ENCODE measurements around the gene HELZ. TPM values are rescaled to one million over a fixed set of nuclear protein-coding genes. Genes with fewer than 3 reads are reported as not detected.

The HELZ gene
- polyA plus RNA-seq, 2 donors = 2.1 to 3.9 TPM

DNA sequence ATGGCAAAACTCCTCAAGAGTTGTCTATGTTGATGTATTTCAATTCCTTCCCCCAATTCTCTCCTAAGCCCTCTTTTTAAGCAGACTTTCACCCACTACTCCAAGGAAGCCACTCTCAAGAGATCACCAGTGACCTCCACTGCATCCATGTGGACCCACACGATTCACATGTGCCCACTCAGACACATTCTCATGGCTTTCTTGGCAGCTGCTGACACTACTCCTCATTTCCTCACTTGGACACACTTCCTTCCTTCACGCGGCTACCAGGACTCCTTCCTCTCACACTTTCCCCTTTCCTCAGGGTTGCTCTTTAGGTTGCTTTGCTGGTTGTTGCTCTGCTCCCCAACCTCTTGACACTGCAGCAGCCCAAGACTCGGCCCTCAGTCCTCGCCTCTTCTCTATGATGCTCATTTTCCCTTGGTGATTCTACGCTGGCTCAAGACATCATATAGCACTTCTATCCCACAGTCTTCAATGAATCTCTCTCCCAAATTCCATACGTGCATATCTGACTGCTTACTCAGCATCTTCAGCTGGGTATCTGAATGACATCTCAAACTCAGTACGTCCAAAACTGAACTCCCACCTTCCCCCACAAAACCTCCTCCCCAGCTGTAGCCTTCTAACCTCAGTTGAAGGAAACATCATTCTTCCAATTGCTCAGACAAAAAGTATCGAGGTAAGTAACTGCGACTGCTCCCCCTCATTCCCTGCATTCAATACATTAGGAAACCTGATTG, 28.2 kb downstream of the HELZ start:
- no peaks in the 10 kb centered on the region for H3K27me3 ChIP-seq (ENCODE audit: control insufficient read depth in 1 of 2, insufficient read depth in 2 of 2, low read length in 2 of 2)
- H3K9me3 ChIP-seq (ENCODE audit: control insufficient read depth in 2 of 2, insufficient read depth in 1 of 2, low read depth in 1 of 2, low read length in 1 of 2) = no peaks in the 10 kb centered on the region
- H3K4me1 ChIP-seq (ENCODE audit: control insufficient read depth in 2 of 2, insufficient read depth in 2 of 2, low read length in 1 of 2) = peaks cover 2 to 3% of the 10 kb centered on the region in 2 donors
- H3K4me3 ChIP-seq (ENCODE audit: low read depth in 1 of 2, low read length in 2 of 2) = no peak overlapping the region
- H3K36me3 ChIP-seq (ENCODE audit: control insufficient read depth in 2 of 2, insufficient read depth in 2 of 2, low read length in 1 of 2) = peaks cover 0 to 10% of the 10 kb centered on the region in 2 donors
- 86 to 89% methylated on average over 10 of the region's 10 CpGs for WGBS, 2 donors
- no peak overlapping the region for H3K27ac ChIP-seq (ENCODE audit: low read depth in 2 of 2, low read length in 1 of 2)

DNA sequence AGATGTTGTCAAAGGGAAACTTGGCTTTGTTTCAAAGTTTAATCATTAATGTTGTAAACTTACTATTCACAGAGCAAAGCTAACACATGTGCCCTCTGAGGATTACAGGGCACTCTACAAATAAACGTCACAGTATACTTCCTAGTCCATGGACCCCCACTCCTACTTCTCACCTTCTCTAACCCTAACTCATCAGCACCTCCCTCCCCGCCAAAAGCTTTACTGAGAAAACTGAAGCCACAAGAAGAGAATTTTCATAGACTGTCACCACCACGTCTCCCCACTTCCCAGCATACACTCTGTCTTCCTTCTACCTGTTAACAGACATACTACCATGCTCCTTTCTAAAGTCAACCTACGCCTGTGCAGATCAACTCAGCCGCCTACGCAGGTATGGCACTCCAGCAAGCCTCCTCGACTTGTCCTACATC, 29.0 kb downstream of the HELZ start:
- no peaks in the 10 kb centered on the region for H3K9me3 ChIP-seq (ENCODE audit: control insufficient read depth in 2 of 2, insufficient read depth in 1 of 2, low read depth in 1 of 2, low read length in 1 of 2)
- H3K27ac ChIP-seq (ENCODE audit: low read depth in 2 of 2, low read length in 1 of 2) = no peak overlapping the region
- H3K36me3 ChIP-seq (ENCODE audit: control insufficient read depth in 2 of 2, insufficient read depth in 2 of 2, low read length in 1 of 2) = peaks cover 0 to 10% of the 10 kb centered on the region in 2 donors
- peaks cover 0 to 3% of the 10 kb centered on the region in 2 donors for H3K4me1 ChIP-seq (ENCODE audit: control insufficient read depth in 2 of 2, insufficient read depth in 2 of 2, low read length in 1 of 2)
- H3K27me3 ChIP-seq (ENCODE audit: control insufficient read depth in 1 of 2, insufficient read depth in 2 of 2, low read length in 2 of 2) = no peaks in the 10 kb centered on the region
- no peak overlapping the region for H3K4me3 ChIP-seq (ENCODE audit: low read depth in 1 of 2, low read length in 2 of 2)
- 65 to 86% methylated on average over 7 of the region's 7 CpGs for WGBS, 2 donors

DNA sequence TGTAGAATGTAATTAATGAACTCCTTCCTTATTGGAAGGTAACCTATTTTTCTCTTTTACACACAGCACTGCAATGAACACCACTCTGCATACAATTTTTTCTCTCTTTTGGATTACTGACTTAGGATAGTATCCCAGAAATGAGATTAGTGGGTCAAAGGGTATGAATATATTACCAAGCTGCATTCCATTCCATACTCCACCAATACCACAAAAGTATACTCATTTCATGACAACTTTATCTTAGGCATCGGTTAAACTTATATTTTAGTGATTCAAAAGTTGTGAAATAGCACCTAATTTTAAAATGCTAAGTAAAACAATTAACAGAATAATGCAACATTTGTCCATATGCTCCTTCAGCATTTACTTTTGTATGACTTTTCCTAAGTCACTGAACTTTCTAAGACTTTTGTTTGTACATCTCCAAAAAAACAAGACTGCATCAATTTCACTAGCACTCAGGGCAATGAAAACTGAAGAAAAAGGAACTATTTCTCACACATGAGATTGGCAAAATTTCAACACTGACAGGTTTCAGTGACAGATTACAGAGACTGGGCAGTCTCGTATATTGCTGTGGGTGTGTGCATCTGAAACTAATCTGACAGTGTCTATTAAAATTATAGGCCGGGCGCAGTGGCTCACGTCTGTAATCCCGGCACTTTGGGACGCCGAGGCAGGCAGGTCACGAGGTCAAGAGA, 32.1 kb downstream of the HELZ start:
- H3K27me3 ChIP-seq (ENCODE audit: control insufficient read depth in 1 of 2, insufficient read depth in 2 of 2, low read length in 2 of 2) = no peaks in the 10 kb centered on the region
- no peak overlapping the region for H3K27ac ChIP-seq (ENCODE audit: low read depth in 2 of 2, low read length in 1 of 2)
- H3K9me3 ChIP-seq (ENCODE audit: control insufficient read depth in 2 of 2, insufficient read depth in 1 of 2, low read depth in 1 of 2, low read length in 1 of 2) = no peaks in the 10 kb centered on the region
- H3K36me3 ChIP-seq (ENCODE audit: control insufficient read depth in 2 of 2, insufficient read depth in 2 of 2, low read length in 1 of 2) = peaks cover 0 to 7% of the 10 kb centered on the region in 2 donors
- 71 to 73% methylated on average over 9 of the region's 9 CpGs for WGBS, 2 donors
- peaks cover 0 to 3% of the 10 kb centered on the region in 2 donors for H3K4me1 ChIP-seq (ENCODE audit: control insufficient read depth in 2 of 2, insufficient read depth in 2 of 2, low read length in 1 of 2)
- H3K4me3 ChIP-seq (ENCODE audit: low read depth in 1 of 2, low read length in 2 of 2) = no peak overlapping the region

DNA sequence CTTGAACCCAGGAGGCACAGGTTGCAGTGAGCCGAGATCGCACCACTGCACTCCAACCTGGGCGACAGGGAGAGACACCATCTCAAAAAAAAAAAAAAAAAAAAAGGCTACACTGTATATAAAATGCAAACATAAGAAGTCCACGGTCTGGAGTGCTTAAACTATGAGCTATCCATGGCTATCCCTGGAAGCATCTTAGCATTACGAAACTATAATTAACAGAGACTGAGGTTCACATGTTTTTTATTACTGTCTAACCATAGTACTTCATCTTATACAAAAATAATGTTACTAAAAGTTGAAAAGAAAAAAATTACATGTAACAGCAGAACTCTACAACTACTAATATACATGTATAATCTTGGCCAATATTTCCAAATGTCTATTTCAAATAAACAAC, 32.8 kb downstream of the HELZ start:
- no peak overlapping the region for H3K27ac ChIP-seq (ENCODE audit: low read depth in 2 of 2, low read length in 1 of 2)
- no peaks in the 10 kb centered on the region for H3K9me3 ChIP-seq (ENCODE audit: control insufficient read depth in 2 of 2, insufficient read depth in 1 of 2, low read depth in 1 of 2, low read length in 1 of 2)
- H3K4me3 ChIP-seq (ENCODE audit: low read depth in 1 of 2, low read length in 2 of 2) = no peak overlapping the region
- no peaks in the 10 kb centered on the region for H3K4me1 ChIP-seq (ENCODE audit: control insufficient read depth in 2 of 2, insufficient read depth in 2 of 2, low read length in 1 of 2)
- 90 to 95% methylated on average over 5 of the region's 5 CpGs for WGBS, 2 donors
- no peaks in the 10 kb centered on the region for H3K27me3 ChIP-seq (ENCODE audit: control insufficient read depth in 1 of 2, insufficient read depth in 2 of 2, low read length in 2 of 2)
- peaks cover 0 to 5% of the 10 kb centered on the region in 2 donors for H3K36me3 ChIP-seq (ENCODE audit: control insufficient read depth in 2 of 2, insufficient read depth in 2 of 2, low read length in 1 of 2)

DNA sequence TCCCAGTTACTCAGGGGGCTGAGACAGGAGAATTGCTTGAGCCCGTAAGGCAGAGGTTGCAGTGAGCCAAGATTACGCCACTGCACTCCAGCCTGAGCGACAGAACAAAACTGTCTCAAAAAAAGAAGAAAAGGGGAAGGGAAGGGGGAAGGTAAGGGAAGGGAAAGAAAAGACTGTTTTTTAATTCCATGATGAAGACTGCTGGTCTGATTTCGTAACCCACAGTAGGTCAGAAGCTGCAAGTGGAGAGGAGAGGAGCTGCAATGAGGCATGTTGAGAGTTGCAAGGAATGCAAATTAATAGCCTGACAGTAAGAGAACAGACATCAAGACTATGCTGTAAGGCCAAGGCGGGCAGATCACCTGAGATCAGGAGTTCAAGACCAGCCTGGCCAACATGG, 33.3 kb downstream of the HELZ start:
- WGBS, 2 donors = 91 to 96% methylated on average over 5 of the region's 5 CpGs
- Histone ChIP-seq H3K4me3 (ENCODE audit: low read depth in 1 of 2, low read length in 2 of 2) (no peak overlapping the region), H3K27me3 (ENCODE audit: control insufficient read depth in 1 of 2, insufficient read depth in 2 of 2, low read length in 2 of 2) (no peaks in the 10 kb centered on the region), H3K27ac (ENCODE audit: low read depth in 2 of 2, low read length in 1 of 2) (no peak overlapping the region), H3K9me3 (ENCODE audit: control insufficient read depth in 2 of 2, insufficient read depth in 1 of 2, low read depth in 1 of 2, low read length in 1 of 2) (no peaks in the 10 kb centered on the region), H3K4me1 (ENCODE audit: control insufficient read depth in 2 of 2, insufficient read depth in 2 of 2, low read length in 1 of 2) (no peaks in the 10 kb centered on the region), H3K36me3 (ENCODE audit: control insufficient read depth in 2 of 2, insufficient read depth in 2 of 2, low read length in 1 of 2) (peaks cover 0 to 5% of the 10 kb centered on the region in 2 donors)

DNA sequence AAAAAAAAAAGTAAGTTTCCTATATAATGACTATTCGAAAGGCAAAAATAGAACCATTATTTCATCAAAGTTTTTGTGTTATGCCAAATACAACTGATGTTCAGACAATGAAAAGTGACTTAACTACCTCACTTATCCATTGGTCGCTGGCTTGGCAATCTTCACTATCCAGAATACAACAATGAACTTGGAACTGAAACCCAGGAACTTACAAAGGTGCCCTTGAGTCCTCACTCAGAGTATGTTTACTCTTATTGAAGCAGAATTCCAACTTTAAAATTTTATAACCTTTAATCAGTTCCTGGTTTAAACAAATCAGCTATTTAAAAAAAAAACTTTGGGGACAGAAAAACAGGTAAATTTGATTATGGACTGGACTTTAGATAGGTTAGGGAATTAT, 34.1 kb downstream of the HELZ start:
- WGBS, 2 donors = 84 to 94% methylated on average over 2 of the region's 2 CpGs
- Histone ChIP-seq H3K4me1 (ENCODE audit: control insufficient read depth in 2 of 2, insufficient read depth in 2 of 2, low read length in 1 of 2) (no peaks in the 10 kb centered on the region), H3K4me3 (ENCODE audit: low read depth in 1 of 2, low read length in 2 of 2) (no peak overlapping the region), H3K36me3 (ENCODE audit: control insufficient read depth in 2 of 2, insufficient read depth in 2 of 2, low read length in 1 of 2) (no peaks in the 10 kb centered on the region), H3K9me3 (ENCODE audit: control insufficient read depth in 2 of 2, insufficient read depth in 1 of 2, low read depth in 1 of 2, low read length in 1 of 2) (no peaks in the 10 kb centered on the region), H3K27me3 (ENCODE audit: control insufficient read depth in 1 of 2, insufficient read depth in 2 of 2, low read length in 2 of 2) (no peaks in the 10 kb centered on the region), H3K27ac (ENCODE audit: low read depth in 2 of 2, low read length in 1 of 2) (no peak overlapping the region)

DNA sequence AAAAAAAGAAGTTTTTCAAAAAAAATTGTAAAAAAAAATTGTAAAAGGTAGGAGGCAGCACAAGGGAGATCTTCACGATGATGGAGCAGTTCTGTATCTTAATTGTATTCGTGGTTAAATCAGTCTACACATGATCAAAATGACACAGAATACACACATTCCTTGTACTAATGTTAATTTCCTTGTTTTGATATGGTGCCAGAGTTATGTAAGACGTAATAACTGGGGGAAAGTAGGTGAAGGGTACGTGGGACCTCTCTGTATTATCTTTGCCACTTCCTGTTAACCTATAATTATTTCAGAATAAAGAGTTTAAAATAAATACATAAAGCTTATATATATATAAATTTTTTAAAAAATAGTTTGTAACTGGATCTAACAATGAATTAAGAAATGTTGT, 36.8 kb downstream of the HELZ start:
- H3K27me3 ChIP-seq (ENCODE audit: control insufficient read depth in 1 of 2, insufficient read depth in 2 of 2, low read length in 2 of 2) = no peaks in the 10 kb centered on the region
- no peaks in the 10 kb centered on the region for H3K36me3 ChIP-seq (ENCODE audit: control insufficient read depth in 2 of 2, insufficient read depth in 2 of 2, low read length in 1 of 2)
- H3K27ac ChIP-seq (ENCODE audit: low read depth in 2 of 2, low read length in 1 of 2) = no peak overlapping the region
- no peaks in the 10 kb centered on the region for H3K9me3 ChIP-seq (ENCODE audit: control insufficient read depth in 2 of 2, insufficient read depth in 1 of 2, low read depth in 1 of 2, low read length in 1 of 2)
- H3K4me1 ChIP-seq (ENCODE audit: control insufficient read depth in 2 of 2, insufficient read depth in 2 of 2, low read length in 1 of 2) = no peaks in the 10 kb centered on the region
- H3K4me3 ChIP-seq (ENCODE audit: low read depth in 1 of 2, low read length in 2 of 2) = no peak overlapping the region
- WGBS, 2 donors = 69 to 74% methylated on average over 4 of the region's 4 CpGs

DNA sequence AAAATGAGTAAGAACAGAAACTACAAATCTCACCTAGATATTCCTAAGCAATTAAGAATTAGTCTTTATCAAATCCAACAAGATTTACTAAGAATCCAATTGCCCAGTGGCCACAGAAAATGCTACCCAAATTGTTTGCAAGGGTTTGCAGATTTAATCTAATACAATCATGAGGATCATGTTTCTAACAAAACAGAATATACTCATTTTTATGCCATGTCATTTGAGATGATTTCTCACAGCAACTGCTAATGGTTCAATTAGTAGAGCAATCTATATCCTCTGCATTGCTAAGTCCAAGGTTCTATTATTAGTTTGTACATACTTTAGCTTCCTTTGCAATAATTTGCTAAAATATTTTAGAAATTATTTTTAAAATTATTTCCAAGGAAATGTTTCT, 41.2 kb downstream of the HELZ start:
- Histone ChIP-seq H3K4me1 (ENCODE audit: control insufficient read depth in 2 of 2, insufficient read depth in 2 of 2, low read length in 1 of 2) (no peaks in the 10 kb centered on the region), H3K4me3 (ENCODE audit: low read depth in 1 of 2, low read length in 2 of 2) (no peak overlapping the region)

DNA sequence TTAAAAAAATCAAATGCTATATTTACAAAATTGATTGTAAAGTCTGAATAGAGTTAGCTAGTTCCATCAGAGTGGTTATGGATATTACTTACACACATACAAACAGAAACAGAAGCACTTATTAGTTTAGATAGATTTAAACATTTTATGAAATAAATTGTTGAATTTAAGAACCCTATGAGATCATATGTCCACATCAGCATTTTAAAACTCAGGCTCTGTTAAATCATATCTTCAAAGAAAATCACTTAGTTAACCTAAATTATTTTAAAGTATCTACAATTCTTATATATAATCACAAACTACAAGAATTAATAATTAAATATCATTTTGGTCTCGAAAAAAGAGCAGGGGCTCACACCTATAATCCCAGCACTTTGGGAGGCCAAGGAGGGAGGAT, 42.5 kb downstream of the HELZ start:
- no peaks in the 10 kb centered on the region for H3K4me1 ChIP-seq (ENCODE audit: control insufficient read depth in 2 of 2, insufficient read depth in 2 of 2, low read length in 1 of 2)
- no peak overlapping the region for H3K27ac ChIP-seq (ENCODE audit: low read depth in 2 of 2, low read length in 1 of 2)
- H3K4me3 ChIP-seq (ENCODE audit: low read depth in 1 of 2, low read length in 2 of 2) = no peak overlapping the region
- peaks cover 0 to 5% of the 10 kb centered on the region in 2 donors for H3K36me3 ChIP-seq (ENCODE audit: control insufficient read depth in 2 of 2, insufficient read depth in 2 of 2, low read length in 1 of 2)
- no peaks in the 10 kb centered on the region for H3K27me3 ChIP-seq (ENCODE audit: control insufficient read depth in 1 of 2, insufficient read depth in 2 of 2, low read length in 2 of 2)
- no peaks in the 10 kb centered on the region for H3K9me3 ChIP-seq (ENCODE audit: control insufficient read depth in 2 of 2, insufficient read depth in 1 of 2, low read depth in 1 of 2, low read length in 1 of 2)
- 93 to 95% methylated on average over 1 of the region's 1 CpG for WGBS, 2 donors

More for the DNA sequence above, 41.2 kb downstream of the HELZ start:
- no peak overlapping the region for H3K27ac ChIP-seq (ENCODE audit: low read depth in 2 of 2, low read length in 1 of 2)
- no peaks in the 10 kb centered on the region for H3K27me3 ChIP-seq (ENCODE audit: control insufficient read depth in 1 of 2, insufficient read depth in 2 of 2, low read length in 2 of 2)
- peaks cover 0 to 2% of the 10 kb centered on the region in 2 donors for H3K36me3 ChIP-seq (ENCODE audit: control insufficient read depth in 2 of 2, insufficient read depth in 2 of 2, low read length in 1 of 2)
- H3K9me3 ChIP-seq (ENCODE audit: control insufficient read depth in 2 of 2, insufficient read depth in 1 of 2, low read depth in 1 of 2, low read length in 1 of 2) = no peaks in the 10 kb centered on the region

All from esophagus (tissue), 2 donors.